ENCODE results near the gene UBE2L5.

Gene UBE2L5

GRCh38 chr13:30406779-30407416 is 15.4 kb upstream of the UBE2L5 start:
- no peak for DNase-seq (ENCODE audit: low read depth in 2 of 2)

DNA sequence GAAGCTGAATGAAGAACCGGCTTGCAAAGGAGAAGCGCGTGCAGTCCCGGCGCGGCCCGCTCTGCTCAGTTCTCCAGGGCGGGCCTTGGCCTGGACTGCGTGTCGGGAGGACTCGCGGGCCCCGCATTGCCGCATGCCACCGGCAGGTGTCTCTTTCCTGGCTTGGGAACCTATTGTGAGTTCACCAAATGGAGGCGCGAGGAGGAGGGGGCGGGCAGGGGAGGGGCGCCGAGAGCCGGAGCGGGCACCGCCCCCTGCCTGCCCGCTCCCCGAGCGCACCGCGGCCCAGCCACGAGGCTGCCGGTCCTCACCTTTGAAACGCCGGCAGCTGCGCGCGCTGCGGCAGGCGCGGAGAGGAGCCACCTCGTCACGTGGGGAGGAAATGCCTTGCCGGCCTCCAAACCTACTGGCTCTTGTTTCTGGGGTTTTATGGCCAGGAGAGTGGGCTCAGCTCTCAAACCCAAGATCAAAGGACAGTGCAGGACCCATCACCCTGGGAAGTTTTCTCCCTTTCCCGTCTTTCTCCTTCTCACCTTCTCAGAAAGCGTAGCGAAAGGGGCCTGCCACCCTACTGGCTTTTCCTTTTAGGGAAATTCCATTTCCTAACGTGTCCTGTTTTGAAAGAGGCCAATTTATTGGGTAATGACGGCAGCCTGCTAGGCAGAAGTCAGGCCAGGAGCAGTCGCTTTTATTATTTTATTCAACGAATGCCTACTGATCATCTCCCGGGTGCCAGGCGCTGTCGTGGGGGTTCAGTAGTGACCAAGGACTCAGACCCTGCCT is 13.8 kb upstream of the UBE2L5 start:
- peak; percentile 78 to 82 for DNase-seq (ENCODE audit: low read depth in 2 of 2)

DNA sequence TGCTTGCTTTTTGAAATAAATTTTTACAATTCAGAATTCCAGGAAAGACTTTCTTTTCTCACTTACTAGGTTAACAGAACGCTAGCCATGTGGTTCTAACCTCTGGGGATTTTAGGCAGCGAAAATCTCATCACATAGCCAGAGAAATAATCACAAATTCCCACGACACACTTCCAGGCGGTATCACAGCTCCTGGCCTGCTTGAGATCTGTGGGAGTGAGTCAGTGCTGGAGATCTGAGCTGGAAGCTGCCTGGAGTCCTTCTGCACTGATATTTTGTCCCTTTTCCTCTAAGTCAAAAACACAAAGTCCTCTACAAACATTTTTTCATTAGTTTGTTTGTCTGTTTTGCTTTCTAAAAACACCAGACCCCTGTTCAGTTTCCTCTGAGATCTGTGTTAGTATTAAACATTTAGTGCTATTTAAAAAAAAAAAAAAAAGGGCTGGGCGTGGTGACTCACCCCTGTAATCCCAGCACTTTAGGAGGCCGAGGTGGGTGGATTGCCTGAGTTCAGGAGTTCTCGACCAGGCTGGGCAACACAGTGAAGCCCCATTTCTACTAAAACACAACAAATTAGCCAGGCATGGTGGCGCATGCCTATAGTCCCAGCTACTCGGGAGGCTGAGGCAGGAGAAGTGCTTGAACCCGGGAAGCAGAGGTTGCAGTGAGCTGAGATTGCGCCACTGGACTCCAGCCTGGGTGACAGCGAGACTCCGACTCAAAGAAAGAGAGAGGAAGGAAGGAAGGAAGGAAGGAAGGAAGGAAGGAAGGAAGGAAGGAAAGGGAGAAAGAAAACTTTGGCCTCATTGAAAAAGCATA is 12.2 kb upstream of the UBE2L5 start:
- peak in 1 of 2 experiments; percentile 64 for DNase-seq (ENCODE audit: low read depth in 2 of 2)

DNA sequence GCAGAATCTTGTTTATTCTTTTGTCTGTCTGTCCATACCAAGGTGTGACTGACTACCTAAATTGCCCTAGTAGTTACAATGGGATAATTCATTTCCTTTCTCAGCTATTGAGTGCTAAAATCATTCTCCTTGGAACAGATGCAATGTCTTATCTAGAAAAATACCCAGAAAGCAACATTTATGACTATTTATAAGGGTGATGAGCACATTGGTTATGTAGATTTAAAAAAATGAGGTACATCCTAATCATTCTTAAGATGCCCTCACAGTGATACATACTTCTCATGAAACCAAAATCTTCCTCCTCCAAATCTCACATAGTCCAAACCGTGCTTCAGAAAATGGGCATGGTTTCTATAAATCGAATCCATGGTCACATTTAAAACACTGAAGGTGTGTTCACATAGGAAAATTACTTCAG is 11.6 kb upstream of the UBE2L5 start:
- no peak for DNase-seq (ENCODE audit: low read depth in 2 of 2)

GRCh38 chr13:30412346-30412745 is 9.9 kb upstream of the UBE2L5 start:
- DNase-seq (ENCODE audit: low read depth in 2 of 2): no peak

GRCh38 chr13:30413842-30414241 is 8.5 kb upstream of the UBE2L5 start:
- DNase-seq (ENCODE audit: low read depth in 2 of 2): no peak

- DNase-seq (ENCODE audit: low read depth in 2 of 2): no peak
Measured at GRCh38 chr13:30415430-30416030, 6.8 kb upstream of the UBE2L5 start.

DNA sequence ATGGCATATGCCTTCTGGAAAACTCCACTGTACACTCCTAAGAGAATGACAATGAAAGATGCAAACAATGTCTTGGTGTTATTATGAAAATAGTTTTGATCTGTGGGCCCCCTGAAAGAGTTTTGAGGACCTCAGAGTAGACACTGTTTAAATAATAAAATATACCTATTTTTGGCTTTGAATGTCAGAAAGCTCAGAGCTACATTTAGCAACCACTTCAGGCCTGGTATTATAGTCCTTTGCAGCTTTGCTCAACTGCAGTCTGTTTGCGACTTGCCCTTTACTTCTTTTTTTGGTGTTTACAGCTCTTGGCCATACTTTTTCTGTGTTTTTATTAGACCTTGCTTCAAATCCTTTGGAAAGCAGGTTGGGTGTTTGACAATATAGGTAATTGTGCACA is 5.8 kb upstream of the UBE2L5 start:
- no peak for DNase-seq (ENCODE audit: low read depth in 2 of 2)

GRCh38 chr13:30418075-30418716 is 4.1 kb upstream of the UBE2L5 start:
- no peak for DNase-seq (ENCODE audit: low read depth in 2 of 2)

DNA sequence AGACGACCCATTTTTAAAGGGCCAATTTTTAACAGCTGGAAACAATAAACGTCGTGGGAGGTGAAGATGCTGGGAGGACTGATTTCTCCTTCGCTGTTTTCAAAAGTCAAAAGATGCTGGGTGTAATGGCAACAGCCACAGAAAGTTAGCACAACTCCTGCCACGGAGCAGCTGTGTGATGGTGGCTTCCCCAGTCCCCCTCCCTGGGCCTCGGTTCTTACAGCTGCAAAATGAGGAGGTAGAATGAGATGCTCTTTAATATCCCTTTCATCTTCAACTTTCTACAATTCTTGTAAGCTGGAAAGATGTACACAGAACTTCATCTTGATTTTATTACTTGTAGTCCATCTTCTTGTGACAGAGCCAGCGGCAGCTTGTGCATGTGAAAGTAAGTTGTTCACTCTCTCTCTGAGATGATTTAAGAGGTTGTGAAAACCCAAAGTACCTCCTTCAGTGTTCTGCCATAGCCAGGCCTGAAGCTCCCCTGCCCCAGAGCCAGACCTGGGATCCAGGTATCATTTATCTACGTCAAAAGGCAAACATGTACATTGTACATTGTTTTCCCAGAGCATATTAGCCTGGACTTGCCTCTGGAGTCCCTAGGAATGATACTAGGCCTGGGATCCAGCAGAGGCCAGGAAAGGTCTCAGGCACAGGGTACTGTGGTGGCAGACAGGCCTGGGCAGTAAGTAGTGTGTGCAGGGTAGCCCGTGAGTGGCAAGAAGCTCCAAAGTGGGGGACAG is 3.4 kb upstream of the UBE2L5 start:
- no peak for DNase-seq (ENCODE audit: low read depth in 2 of 2)

GRCh38 chr13:30421093-30422053 is 920 bp upstream of the UBE2L5 start:
- DNase-seq (ENCODE audit: low read depth in 2 of 2): peak; percentile 76

GRCh38 chr13:30423891-30424290 is 1.6 kb downstream of the UBE2L5 start:
- no peak for DNase-seq (ENCODE audit: low read depth in 2 of 2)

GRCh38 chr13:30429235-30429634 is 6.9 kb downstream of the UBE2L5 start:
- DNase-seq (ENCODE audit: low read depth in 2 of 2): no peak

DNA sequence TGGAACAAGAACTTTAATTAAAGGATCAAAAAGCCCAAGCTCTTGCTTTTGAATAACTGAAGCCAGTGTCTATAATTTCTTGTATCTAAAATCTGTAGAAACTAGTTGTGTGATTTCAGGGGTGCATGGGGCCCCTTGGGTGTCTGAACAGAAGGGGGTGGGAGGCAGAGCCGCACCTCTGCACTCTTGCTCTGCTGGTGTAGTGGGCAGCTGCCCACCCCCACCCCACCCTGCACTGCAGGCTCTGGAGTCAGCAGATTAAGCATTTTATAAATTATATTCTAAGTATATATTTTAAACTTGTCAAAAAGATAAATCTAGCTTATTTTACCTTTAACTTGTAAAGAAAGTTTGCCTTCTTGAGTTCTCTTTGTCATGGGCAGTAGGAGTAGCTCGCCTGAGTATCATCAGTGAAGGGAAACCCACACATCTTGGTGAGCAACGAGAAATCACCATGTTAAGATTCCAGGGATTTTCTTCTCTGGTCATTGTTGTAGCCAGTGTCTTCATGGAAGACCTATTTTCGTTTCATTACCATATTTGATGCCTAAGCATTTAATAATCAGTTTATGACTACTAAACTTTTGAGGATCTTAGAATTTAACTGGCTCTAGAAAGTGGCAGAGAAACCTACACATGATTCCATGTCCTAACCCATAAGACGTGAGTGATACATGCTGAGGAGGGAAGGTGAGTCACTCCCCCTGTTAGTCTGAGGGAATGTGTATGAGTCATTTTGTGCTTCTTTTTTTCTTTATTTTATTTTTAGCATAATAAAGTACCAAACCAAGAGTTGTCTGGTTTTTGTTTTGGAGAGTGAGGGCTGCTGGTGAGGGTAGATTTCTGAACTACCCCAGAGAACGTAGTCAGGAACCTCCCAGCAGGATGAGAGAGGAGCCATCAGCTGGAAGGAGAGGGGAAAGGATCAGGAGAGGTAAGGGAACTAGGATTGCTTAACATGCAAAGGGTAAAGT is 7.7 kb downstream of the UBE2L5 start:
- peak; percentile 75 to 80 for DNase-seq (ENCODE audit: low read depth in 2 of 2)

DNA sequence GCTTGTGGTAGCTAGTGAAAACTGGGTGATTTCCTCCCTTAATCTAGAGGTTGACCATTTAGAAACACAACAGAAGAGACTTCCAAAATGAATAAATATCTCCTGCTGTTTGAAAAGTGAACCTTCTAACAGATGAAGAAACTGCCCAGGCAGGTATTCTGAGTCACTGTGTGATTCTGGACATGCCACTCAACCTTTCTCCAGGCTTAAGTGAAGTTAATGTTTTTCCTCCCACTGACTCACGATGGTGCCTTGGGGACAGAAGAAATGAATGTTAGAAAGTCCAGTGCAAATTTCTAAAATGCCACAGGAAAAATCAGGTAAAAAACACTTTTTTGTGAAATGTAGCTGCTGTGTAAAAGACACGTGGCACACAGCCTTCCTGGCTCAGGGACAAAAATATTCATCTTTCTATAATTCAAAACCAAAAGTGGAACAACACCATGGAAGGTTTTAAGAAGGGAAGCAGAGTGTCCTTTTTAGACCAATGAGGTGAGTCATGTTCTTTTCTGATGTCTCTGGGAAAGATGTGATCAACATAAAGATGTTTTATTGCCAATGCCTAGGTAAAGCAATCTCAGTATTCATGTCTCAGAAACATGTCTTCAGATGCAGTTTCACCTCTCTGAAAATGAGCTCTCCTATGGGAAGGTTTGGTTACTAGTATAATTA is 9.1 kb downstream of the UBE2L5 start:
- no peak for DNase-seq (ENCODE audit: low read depth in 2 of 2)

- no peak for DNase-seq (ENCODE audit: low read depth in 2 of 2)
Measured at GRCh38 chr13:30435911-30436451, 13.7 kb downstream of the UBE2L5 start.

GRCh38 chr13:30437177-30437576 is 14.9 kb downstream of the UBE2L5 start:
- DNase-seq (ENCODE audit: low read depth in 2 of 2): no peak

DNA sequence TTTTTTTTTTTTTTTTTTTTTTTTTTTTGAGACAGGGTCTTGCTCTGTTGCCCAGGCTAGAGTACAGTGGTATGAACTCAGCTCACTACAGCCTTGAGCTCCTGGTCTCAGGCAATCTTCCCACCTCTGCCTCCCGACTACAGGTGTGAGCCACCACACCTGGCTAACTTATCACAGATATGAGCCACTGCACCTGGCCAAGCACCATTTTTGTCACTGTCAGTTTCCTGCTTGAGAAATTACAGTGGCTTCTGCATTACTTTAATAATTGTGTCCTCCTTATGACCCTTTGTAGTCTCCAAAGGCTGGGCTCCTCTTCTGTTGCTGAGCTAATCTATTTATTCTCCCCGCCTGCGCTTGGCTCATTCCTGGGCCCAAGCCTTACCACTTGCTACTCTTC is 16.0 kb downstream of the UBE2L5 start:
- no peak for DNase-seq (ENCODE audit: low read depth in 2 of 2)

Measured in fibroblast of skin of left quadriceps (primary cell).